T-helper 17 cell (primary cell): ENCODE measurements around the gene SH3D21. TPM values are rescaled to one million over a fixed set of nuclear protein-coding genes. Genes with fewer than 3 reads are reported as not detected.
A peak's percentile ranks its signal among the peaks of the same experiment; 100 is the strongest.

Experiments used
- ATAC-seq: fragments of 150-1000 bp; cut with Tn5 transposase; 2 replicates; pipeline ENCODE4 v1.10.0; 2021; ENCODE audit warnings: mild to moderate bottlenecking, moderate library complexity
- DNase-seq, 3 donors: peaks; one replicate each; pipeline versions ENCODE4 v3.0.0 to v3.0.0-alpha.2; 2020 to 2021
- H3K9me3 ChIP-seq: one replicate; pipeline ENCODE4 v1.7.0; 2013; ENCODE audit warnings: low read length, mild to moderate bottlenecking; ENCODE audit not compliant: control insufficient read depth, poor library complexity, severe bottlenecking
- H3K27ac Mint-ChIP-seq: one replicate; pipeline ENCODE4 v1.8.0; 2022; ENCODE audit warnings: mild to moderate bottlenecking, moderate library complexity, mixed read lengths
- H3K27me3 Mint-ChIP-seq: one replicate; pipeline ENCODE4 v1.8.0; 2022; ENCODE audit warnings: mixed read lengths
- H3K36me3 Mint-ChIP-seq: one replicate; pipeline ENCODE4 v1.8.0; 2022; ENCODE audit warnings: low read depth, mixed read lengths
- H3K4me1 Mint-ChIP-seq: one replicate; pipeline ENCODE4 v1.8.0; 2022; ENCODE audit warnings: mild to moderate bottlenecking, mixed read lengths
- H3K4me3 Mint-ChIP-seq: one replicate; pipeline ENCODE4 v1.8.0; 2022; ENCODE audit warnings: mild to moderate bottlenecking, moderate library complexity, mixed read lengths
- total RNA-seq, 4 donors: library from RNA in 2 of 4; stranded (reverse) in 2 of 4; gene quantifications; one replicate each; pipeline ENCODE4 v1.2.3 and lab custom pipeline; 2022 to 2026

The SH3D21 gene
- total RNA-seq, 2 donors from 2014 or later = 1.4 to 1.9 TPM

- ATAC-seq (peak; percentile 99), DNase-seq (peak; percentile 91 to 94 (median 93))
- H3K27me3 Mint-ChIP-seq = no peaks in the 10 kb centered on the region
- peak overlapping the region; percentile 57 for H3K27ac Mint-ChIP-seq
- peaks cover 7% of the 10 kb centered on the region for H3K4me1 Mint-ChIP-seq
- peak overlapping the region; percentile 97 for H3K4me3 Mint-ChIP-seq
- H3K9me3 ChIP-seq = no peaks in the 10 kb centered on the region
- H3K36me3 Mint-ChIP-seq = no peaks in the 10 kb centered on the region
These were observed 811 bp downstream of the SH3D21 start for GRCh38 chr1:36306902-36307456.

DNA sequence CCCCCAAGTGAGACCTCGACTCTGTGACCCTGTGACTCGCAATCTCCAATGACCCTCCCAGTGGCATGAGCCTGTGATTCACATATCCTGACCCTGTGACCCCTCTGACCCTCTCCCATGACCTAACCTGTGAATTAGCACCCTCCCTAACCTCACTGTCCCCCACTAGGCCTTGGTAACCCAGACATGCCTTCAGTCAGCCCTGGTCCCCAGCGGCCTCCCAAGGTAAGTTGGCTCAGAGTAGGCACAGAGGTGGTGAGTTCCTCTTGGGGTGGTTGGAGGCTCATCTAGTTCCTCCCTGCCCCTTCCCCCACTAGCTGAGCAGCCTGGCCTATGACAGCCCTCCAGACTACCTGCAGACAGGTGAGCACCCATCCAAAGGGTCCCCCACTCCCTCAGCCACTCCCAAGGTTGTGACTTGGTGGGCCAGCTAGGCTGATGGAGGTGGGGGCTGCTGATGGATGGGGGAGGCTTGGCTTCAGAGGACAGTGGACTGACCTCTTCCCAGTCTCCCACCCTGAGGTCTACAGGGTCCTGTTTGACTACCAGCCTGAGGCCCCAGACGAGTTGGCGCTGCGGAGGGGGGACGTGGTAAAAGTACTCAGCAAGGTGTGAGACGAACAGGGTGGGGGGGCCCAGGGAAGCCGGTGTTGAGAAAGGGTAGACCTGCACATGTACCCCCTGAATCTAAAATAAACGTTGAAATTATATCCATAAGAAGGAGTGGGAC is 1.6 kb downstream of the SH3D21 start:
- Mint-ChIP-seq H3K4me1 (peaks cover 7% of the 10 kb centered on the region), H3K27ac (no peak overlapping the region), H3K36me3 (no peaks in the 10 kb centered on the region), H3K27me3 (no peaks in the 10 kb centered on the region), H3K4me3 (peak overlapping the region; percentile 97)
- DNase-seq (no peak), ATAC-seq (no peak)
- no peaks in the 10 kb centered on the region for H3K9me3 ChIP-seq

GRCh38 chr1:36309397-36309796 is 3.2 kb downstream of the SH3D21 start:
- H3K4me1 Mint-ChIP-seq = peaks cover 7% of the 10 kb centered on the region
- no peaks in the 10 kb centered on the region for H3K9me3 ChIP-seq
- DNase-seq (no peak), ATAC-seq (no peak)
- H3K36me3 Mint-ChIP-seq = no peaks in the 10 kb centered on the region
- no peak overlapping the region for H3K4me3 Mint-ChIP-seq
- H3K27ac Mint-ChIP-seq = no peak overlapping the region
- no peaks in the 10 kb centered on the region for H3K27me3 Mint-ChIP-seq

DNA sequence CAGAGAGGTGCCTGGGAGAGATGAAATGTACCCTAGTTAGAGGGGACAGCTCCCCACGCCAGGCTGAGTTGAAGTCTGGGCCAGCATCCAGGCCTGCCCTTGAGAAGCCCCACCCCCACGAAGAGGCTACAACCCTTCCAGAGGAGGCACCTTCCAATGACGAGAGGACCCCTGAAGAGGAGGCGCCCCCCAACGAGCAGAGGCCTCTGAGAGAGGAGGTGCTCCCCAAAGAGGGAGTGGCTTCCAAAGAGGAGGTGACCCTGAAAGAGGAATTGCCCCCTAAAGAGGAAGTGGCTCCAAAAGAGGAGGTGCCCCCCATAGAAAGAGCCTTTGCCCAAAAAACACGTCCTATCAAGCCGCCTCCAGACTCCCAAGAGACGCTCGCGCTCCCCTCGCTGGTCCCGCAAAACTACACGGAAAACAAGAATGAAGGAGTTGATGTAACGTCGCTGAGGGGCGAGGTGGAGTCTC is 14.2 kb downstream of the SH3D21 start:
- no peaks in the 10 kb centered on the region for H3K27me3 Mint-ChIP-seq
- ATAC-seq = no peak
- H3K27ac Mint-ChIP-seq = no peak overlapping the region
- DNase-seq = no peak
- H3K4me1 Mint-ChIP-seq = peaks cover 25% of the 10 kb centered on the region
- no peaks in the 10 kb centered on the region for H3K9me3 ChIP-seq
- H3K36me3 Mint-ChIP-seq = no peaks in the 10 kb centered on the region
- H3K4me3 Mint-ChIP-seq = peak overlapping the region; percentile 88

GRCh38 chr1:36320767-36321118 is 14.6 kb downstream of the SH3D21 start:
- H3K36me3 Mint-ChIP-seq = no peaks in the 10 kb centered on the region
- H3K27me3 Mint-ChIP-seq = no peaks in the 10 kb centered on the region
- H3K4me3 Mint-ChIP-seq = peak overlapping the region; percentile 88
- no peak overlapping the region for H3K27ac Mint-ChIP-seq
- DNase-seq = no peak
- peaks cover 25% of the 10 kb centered on the region for H3K4me1 Mint-ChIP-seq
- H3K9me3 ChIP-seq = no peaks in the 10 kb centered on the region
- peak; percentile 2 for ATAC-seq

DNA sequence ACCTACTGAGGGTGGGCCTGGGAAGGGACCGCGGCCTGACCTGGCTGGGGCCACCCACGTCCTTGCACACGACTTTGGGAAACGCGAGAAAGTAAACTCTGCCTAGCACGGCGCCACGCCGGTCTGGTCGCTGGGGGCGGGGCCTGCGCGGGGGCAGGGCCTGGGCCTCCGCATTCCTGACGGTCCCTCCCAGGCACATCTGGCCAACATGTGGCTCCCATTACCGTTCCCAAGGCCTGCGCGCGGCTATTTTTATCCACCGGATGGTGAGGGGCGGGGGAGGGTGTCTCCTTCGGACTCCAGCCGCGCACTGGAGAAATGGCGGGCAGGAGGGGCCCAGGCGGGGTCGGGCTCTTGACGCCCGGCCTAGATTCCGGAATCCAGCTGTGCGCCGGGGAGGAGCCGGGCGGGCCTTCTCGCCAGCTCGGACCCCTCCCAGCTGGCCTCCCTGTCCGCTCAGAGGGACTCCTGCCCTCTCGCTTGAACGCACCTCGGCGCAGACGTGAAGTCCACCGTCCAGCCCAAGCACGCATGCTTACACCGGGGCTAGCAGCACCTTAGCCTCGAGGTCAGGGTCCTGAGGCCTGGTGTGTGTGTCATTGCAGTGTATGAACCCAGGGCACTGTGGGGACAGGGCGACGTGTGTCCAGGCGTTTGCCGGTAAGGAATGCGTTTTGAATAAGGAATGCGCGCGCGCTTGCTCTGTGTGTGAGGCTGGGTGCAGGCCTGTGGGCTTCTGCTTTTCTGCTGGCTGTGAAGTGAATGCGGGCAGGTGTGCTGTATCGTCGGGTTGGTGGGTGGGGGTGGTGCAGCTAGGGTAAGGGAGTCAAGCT is 15.2 kb downstream of the SH3D21 start:
- DNase-seq = peak in 1 of 3 donors; percentile 30
- ATAC-seq = peak; percentile 50
- no peaks in the 10 kb centered on the region for H3K36me3 Mint-ChIP-seq
- H3K27me3 Mint-ChIP-seq = no peaks in the 10 kb centered on the region
- no peaks in the 10 kb centered on the region for H3K9me3 ChIP-seq
- no peak overlapping the region for H3K27ac Mint-ChIP-seq
- H3K4me3 Mint-ChIP-seq = peak overlapping the region; percentile 88
- peaks cover 25% of the 10 kb centered on the region for H3K4me1 Mint-ChIP-seq

DNA sequence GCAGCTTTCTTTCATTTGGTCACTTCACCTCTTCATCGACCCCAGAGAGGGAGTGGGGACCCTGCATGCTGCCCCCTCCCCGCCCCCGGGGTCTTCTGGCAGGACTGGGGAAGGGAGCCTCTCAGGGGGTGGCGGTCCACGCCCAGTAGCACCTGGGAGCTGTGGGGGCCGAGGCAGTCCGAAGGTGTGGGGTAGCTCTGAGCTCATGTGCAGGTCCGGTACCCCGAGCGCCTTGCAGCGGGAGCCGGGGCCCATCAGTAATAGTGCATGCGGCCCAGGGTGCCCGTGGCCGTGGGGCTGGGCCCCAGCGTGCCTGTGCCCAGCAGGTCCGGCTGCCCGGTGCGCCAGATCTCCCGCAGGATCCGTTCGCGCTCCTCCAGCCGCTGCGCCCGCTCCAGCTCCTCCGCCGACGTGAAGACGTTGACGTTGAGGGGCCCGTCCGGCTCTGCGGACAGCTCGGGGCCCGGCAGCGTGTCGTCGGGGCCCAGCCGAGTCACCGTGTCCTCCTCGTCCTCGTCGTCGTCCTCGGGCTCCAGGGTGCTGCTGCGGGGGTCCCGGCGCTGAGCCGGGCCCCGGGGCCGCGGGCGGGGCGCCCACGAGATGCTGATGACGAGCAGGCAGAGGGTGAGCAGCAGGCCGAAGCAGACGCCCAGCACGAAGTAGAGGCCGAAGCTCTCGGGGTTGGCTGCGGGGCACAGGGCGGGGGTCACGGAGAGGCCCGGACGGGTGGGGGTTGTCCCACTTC is 16.0 kb downstream of the SH3D21 start:
- no peak overlapping the region for H3K27ac Mint-ChIP-seq

GRCh38 chr1:36322786-36323635 is 16.8 kb downstream of the SH3D21 start:
- Mint-ChIP-seq H3K27me3 (no peaks in the 10 kb centered on the region), H3K4me3 (peak overlapping the region; percentile 77), H3K36me3 (no peaks in the 10 kb centered on the region), H3K27ac (no peak overlapping the region), H3K4me1 (peaks cover 30% of the 10 kb centered on the region)
- no peaks in the 10 kb centered on the region for H3K9me3 ChIP-seq
- ATAC-seq (peak; percentile 51), DNase-seq (peak in 2 of 3 donors; percentile 35)

More for the DNA sequence above, 16.0 kb downstream of the SH3D21 start:
- H3K4me1 Mint-ChIP-seq = peaks cover 31% of the 10 kb centered on the region
- no peaks in the 10 kb centered on the region for H3K36me3 Mint-ChIP-seq
- H3K9me3 ChIP-seq = no peaks in the 10 kb centered on the region
- H3K27me3 Mint-ChIP-seq = no peaks in the 10 kb centered on the region
- DNase-seq (no peak), ATAC-seq (no peak)
- peak overlapping the region; percentile 88 for H3K4me3 Mint-ChIP-seq

GRCh38 chr1:36323636-36324352 is 17.6 kb downstream of the SH3D21 start, which contains the start of gene EVA1B:
TSS of gene EVA1B (minus strand) at chr1:36323645. CDS start at chr1:36323037, 608 bp downstream.
- Mint-ChIP-seq H3K36me3 (no peaks in the 10 kb centered on the region), H3K27ac (no peak within 1 kb of the TSS), H3K27me3 (no peaks in the 10 kb centered on the region), H3K4me3 (peak within 1 kb of the TSS; percentile 87), H3K4me1 (peaks cover 30% of the 10 kb centered on the region)
- DNase-seq (peak in 2 of 3 donors; percentile 46 to 52), ATAC-seq (peak; percentile 48)
- no peaks in the 10 kb centered on the region for H3K9me3 ChIP-seq

- no peaks in the 10 kb centered on the region for H3K27me3 Mint-ChIP-seq
- H3K4me1 Mint-ChIP-seq = peaks cover 32% of the 10 kb centered on the region
- DNase-seq = no peak
- H3K9me3 ChIP-seq = no peaks in the 10 kb centered on the region
- no peak for ATAC-seq
- H3K36me3 Mint-ChIP-seq = no peaks in the 10 kb centered on the region
- H3K27ac Mint-ChIP-seq = no peak overlapping the region
- peak overlapping the region; percentile 87 for H3K4me3 Mint-ChIP-seq
These were observed 18.2 kb downstream of the SH3D21 start for GRCh38 chr1:36324353-36324703.

- H3K9me3 ChIP-seq = no peaks in the 10 kb centered on the region
- DNase-seq = no peak
- Mint-ChIP-seq H3K36me3 (no peaks in the 10 kb centered on the region), H3K4me3 (no peak overlapping the region), H3K27ac (no peak overlapping the region), H3K27me3 (no peaks in the 10 kb centered on the region), H3K4me1 (peaks cover 34% of the 10 kb centered on the region)
- ATAC-seq = no peak
These were observed 20.3 kb downstream of the SH3D21 start for GRCh38 chr1:36326499-36326898.
